BJ (cell line): ENCODE results near the gene TTC7B. TPM values are rescaled to one million over a fixed set of nuclear protein-coding genes. Genes with fewer than 3 reads are reported as not detected.

Source experiments
- CTCF ChIA-PET: fragments of 350-600 bp; formaldehyde crosslinking; extraction: SDS; loops from one replicate; lab custom pipeline; 2021; ENCODE audit warnings: antibody characterized with exemption, inconsistent platforms; lab: Yijun Ruan, JAX
- POLR2A ChIA-PET: fragments of 300-600 bp; sonication (Branson Sonifier 250); formaldehyde crosslinking; extraction: SDS; loops from one replicate; lab custom pipeline; 2021; ENCODE audit warnings: antibody characterized with exemption; lab: Charles Lee
- DNase-seq: peaks from one replicate; pipeline ENCODE4 v3.0.0-alpha.2; 2011; ENCODE audit warnings: low read depth
- H3K27me3 ChIP-seq: 2 replicates; pipeline ENCODE4 v1.6.0; 2011; ENCODE audit warnings: low read length; ENCODE audit not compliant: control insufficient read depth, insufficient read depth
- H3K36me3 ChIP-seq: 2 replicates; pipeline ENCODE4 v1.5.1; 2011; ENCODE audit warnings: low read length; ENCODE audit not compliant: control insufficient read depth, insufficient read depth
- H3K4me3 ChIP-seq: 2 replicates; pipeline ENCODE4 v1.5.1; 2011; ENCODE audit warnings: low read depth, mild to moderate bottlenecking, control low read depth, low read length
- polyA plus RNA-seq: library from polyadenylated mRNA; depleted of rRNA; stranded (reverse); fragments of >200 nt; gene quantifications from 2 replicates; pipeline ENCODE4 v1.2.3, GENCODE V29; 2011
- TF ChIP-seq, protein P1 (sequence below): IDR thresholded peaks from 2 replicates; pipeline ENCODE4 v1.5.1; 2011; ENCODE audit warnings: low read depth, mild to moderate bottlenecking, control low read depth, inconsistent platforms, low read length, moderate library complexity; ENCODE audit not compliant: insufficient read depth

The TTC7B gene
- polyA plus RNA-seq, 1 experiment: 46.9 TPM

DNA sequence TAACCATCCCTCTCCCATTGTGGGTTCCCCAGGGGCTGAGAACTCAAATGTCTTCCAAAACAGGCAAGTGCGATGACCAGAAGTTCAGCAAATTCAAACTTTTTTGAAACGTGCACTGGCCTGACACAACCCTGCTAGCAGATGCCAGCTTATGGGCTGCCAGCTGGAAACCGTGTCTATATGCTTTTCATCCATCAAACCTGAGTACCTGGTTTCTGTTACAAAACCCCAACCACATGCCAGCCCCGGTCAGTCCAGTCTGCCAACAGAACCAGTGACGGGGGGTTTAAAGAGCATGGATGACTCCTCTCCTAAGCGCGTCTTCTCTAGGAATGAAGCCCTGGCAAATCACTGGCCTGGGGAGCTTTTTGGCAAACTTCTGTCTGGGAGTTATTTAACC is 189.7 kb downstream of the TTC7B start:
- no peaks in the 10 kb centered on the region for H3K27me3 ChIP-seq
- TF ChIP-seq, protein P1, sequence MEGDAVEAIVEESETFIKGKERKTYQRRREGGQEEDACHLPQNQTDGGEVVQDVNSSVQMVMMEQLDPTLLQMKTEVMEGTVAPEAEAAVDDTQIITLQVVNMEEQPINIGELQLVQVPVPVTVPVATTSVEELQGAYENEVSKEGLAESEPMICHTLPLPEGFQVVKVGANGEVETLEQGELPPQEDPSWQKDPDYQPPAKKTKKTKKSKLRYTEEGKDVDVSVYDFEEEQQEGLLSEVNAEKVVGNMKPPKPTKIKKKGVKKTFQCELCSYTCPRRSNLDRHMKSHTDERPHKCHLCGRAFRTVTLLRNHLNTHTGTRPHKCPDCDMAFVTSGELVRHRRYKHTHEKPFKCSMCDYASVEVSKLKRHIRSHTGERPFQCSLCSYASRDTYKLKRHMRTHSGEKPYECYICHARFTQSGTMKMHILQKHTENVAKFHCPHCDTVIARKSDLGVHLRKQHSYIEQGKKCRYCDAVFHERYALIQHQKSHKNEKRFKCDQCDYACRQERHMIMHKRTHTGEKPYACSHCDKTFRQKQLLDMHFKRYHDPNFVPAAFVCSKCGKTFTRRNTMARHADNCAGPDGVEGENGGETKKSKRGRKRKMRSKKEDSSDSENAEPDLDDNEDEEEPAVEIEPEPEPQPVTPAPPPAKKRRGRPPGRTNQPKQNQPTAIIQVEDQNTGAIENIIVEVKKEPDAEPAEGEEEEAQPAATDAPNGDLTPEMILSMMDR: no peak
- POLR2A ChIA-PET: no interaction called here
- DNase-seq: no peak
- no peaks in the 10 kb centered on the region for H3K36me3 ChIP-seq
- CTCF ChIA-PET: no interaction called here
- no peak overlapping the region for H3K4me3 ChIP-seq

DNA sequence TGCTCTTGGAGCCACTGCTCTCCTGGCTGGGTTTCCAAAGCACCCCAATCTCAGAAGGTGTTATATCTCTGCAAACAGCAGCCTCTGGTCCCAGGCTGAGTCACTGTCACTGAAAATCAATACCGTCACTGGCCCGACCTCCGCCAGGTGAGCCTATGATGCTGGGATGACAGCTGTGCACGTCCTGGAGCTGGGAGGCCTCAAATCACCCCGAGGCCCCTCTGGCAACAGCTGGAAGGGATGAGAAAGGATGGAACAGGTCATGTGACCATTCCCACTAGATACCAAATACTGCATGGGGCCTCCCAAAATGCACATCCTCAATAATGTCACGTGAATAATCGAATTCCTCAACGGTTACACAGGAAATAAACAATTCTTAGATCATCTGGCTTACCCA is 190.8 kb downstream of the TTC7B start:
- POLR2A ChIA-PET: no interaction called here
- TF ChIP-seq, protein P1: no peak

DNA sequence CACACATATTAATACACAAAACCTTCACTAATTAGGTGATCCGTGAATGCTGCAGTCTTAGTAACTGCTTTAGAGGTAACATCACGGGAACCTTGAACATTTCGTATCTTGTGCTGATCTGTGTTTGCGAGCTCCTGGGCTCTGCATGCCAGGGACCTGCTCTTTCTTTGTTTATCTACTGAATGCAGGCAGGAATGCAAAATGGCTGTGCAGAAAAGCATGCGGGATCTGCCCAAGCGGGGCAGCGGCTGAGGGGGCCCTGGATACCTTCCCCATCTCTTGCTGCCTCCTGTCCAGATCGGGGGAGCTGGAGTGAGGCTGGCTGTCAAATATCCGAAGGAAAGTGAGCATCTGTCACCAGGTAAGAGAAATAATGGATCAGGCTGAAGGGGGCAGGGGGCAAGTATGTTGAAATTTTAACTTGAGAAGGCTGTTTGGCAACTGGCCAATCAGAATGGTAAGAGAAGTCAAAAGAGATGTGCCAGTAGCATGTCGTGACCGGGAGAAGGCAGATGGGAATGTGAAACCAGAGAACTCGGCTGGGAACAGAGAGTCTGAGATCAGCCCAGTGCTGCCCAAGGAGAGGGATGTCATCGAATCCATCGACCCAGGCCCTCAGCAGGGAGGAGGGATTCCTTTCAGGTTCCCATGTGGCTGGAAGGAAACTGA is 191.4 kb downstream of the TTC7B start:
- H3K4me3 ChIP-seq: no peak overlapping the region
- no peaks in the 10 kb centered on the region for H3K36me3 ChIP-seq
- ChIA-PET CTCF (interaction anchor here (1.7 kb wide), 1 partner anchor 73 kb away, joined by 3 read pairs; no protein-coding TSS in a partner anchor), POLR2A (no interaction called here)
- TF ChIP-seq, protein P1: no peak
- no peak for DNase-seq
- no peaks in the 10 kb centered on the region for H3K27me3 ChIP-seq

More for the DNA sequence above, 190.8 kb downstream of the TTC7B start:
- Histone ChIP-seq H3K27me3 (no peaks in the 10 kb centered on the region), H3K36me3 (no peaks in the 10 kb centered on the region), H3K4me3 (no peak overlapping the region)
- CTCF ChIA-PET: no interaction called here
- no peak for DNase-seq

DNA sequence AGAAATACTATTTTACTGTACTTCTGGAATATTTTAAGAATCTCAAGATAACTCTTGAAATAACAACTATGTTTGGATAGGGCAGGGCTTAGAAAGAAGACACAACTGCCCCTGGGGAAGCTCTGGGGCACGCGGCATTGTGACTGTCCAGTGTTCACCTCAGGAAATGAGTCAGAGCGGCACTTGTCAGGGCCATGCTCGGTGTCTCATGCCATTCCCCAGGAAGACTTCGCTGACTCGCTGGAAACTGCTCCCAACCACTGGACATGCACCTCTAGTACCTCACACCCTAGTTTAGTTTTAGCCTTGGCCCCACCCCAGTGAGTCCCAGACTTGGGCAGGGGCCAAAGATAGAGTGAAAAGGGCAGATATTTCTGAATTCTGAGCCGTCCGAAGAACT is 192.0 kb downstream of the TTC7B start:
- ChIA-PET POLR2A (no interaction called here), CTCF (interaction anchor here (1.7 kb wide), 1 partner anchor 73 kb away, joined by 3 read pairs; no protein-coding TSS in a partner anchor)
- DNase-seq: no peak
- no peaks in the 10 kb centered on the region for H3K36me3 ChIP-seq
- TF ChIP-seq, protein P1: no peak
- no peaks in the 10 kb centered on the region for H3K27me3 ChIP-seq
- no peak overlapping the region for H3K4me3 ChIP-seq

DNA sequence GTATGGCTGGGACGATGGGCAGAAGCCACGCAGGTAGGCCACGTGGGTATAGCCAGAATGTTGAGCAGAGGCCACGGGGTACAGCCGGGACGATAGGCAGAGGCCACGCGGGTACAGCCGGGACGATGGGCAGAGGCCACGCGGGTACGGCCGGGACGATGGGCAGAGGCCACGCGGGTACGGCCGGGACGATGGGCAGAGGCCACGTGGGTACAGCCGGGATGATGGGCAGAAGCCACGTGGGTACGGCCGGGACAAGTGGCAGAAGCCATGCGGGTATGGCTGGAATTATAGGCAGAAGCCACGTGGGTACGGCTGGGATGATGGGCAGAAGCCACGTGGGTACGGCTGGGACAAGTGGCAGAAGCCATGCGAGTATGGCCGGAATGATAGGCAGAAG is 195.0 kb downstream of the TTC7B start:
- TF ChIP-seq, protein P1: no peak
- POLR2A ChIA-PET: no interaction called here
- H3K27me3 ChIP-seq: no peaks in the 10 kb centered on the region
- no peak overlapping the region for H3K4me3 ChIP-seq
- CTCF ChIA-PET: no interaction called here
- no peak for DNase-seq
- H3K36me3 ChIP-seq: no peaks in the 10 kb centered on the region
